ENCODE data around the gene ALDH18A1. TPM values are rescaled to one million over a fixed set of nuclear protein-coding genes. Genes with fewer than 3 reads are reported as not detected.

Gene ALDH18A1
- total RNA-seq, 2 donors from 2014 or later = 22.8 to 29.5 TPM

DNA sequence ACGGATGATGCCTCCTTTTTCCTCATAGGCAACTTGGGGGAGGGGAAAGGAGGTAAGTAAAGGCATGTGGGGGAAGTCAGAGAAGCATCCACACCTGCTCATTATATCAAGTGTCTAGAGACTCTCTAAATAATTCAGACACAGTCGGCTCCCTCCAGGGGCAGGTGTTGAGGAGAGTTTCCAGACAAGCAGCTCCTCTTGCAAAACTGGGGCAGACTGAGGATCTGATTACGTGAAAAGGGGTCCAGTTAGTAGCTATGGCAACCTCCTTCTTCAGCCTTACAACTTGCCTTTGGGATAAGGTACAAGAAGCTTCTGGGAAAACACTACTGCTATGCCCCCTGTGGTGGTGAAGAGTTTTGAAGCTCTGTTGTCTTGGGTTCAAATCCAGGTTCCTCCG lies 56.4 kb downstream of the ALDH18A1 start:
- DNase-seq (no peak), ATAC-seq (no peak)
- no peaks in the 10 kb centered on the region for H3K36me3 Mint-ChIP-seq (ENCODE audit: low read depth)
- peaks cover 9% of the 10 kb centered on the region for H3K27me3 Mint-ChIP-seq
- H3K4me3 Mint-ChIP-seq = no peak overlapping the region
- no peaks in the 10 kb centered on the region for H3K4me1 Mint-ChIP-seq
- H3K27ac Mint-ChIP-seq = no peak overlapping the region
- H3K9me3 ChIP-seq (ENCODE audit: control insufficient read depth, low read length, poor library complexity, severe bottlenecking) = no peaks in the 10 kb centered on the region

DNA sequence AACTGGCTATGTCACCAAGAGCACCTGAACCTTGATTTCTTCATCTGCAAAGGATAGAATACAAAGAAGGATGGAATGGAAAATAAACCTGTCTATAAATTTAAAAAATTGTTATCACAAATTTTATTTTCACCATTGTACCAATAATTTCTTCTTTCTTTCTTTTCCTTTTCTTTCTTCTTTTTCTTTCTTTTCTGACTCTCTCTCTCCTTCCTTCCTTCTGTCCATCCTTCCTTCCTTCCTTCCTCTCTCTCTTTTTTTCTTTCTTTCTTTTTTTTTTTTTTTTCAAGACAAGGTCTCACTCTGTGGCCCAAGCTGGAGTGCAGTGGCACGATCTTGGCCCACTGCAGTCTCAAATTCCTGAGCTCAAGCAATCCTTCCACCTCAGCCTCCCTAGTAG lies 58.7 kb downstream of the ALDH18A1 start:
- H3K4me1 Mint-ChIP-seq = no peaks in the 10 kb centered on the region
- no peak for ATAC-seq
- DNase-seq = no peak
- no peak overlapping the region for H3K4me3 Mint-ChIP-seq
- H3K27me3 Mint-ChIP-seq = peaks cover 16% of the 10 kb centered on the region
- H3K36me3 Mint-ChIP-seq (ENCODE audit: low read depth) = peaks cover 2% of the 10 kb centered on the region
- H3K9me3 ChIP-seq (ENCODE audit: control insufficient read depth, low read length, poor library complexity, severe bottlenecking) = no peaks in the 10 kb centered on the region
- no peak overlapping the region for H3K27ac Mint-ChIP-seq

DNA sequence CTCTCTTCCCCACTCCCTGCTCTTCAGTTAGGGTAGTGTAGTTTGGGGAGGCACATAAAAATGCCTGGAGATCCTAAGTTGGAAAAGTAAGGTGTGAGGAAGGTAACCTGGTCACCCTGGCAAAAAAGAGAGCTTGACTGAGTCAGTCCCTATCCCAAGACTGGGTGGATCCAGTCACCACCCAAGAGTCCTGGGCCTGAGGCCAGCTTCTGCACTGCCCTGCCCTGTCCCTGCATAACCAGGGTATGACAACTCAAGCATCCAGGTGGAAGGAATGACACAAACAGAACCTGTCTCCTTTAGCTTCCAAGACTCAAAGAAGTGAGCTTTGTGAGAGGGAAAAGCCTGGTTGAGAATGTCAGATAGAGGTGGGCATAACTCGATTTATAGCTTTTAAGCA lies 68.5 kb downstream of the ALDH18A1 start:
- H3K36me3 Mint-ChIP-seq (ENCODE audit: low read depth) = no peaks in the 10 kb centered on the region
- H3K27me3 Mint-ChIP-seq = peaks cover 6% of the 10 kb centered on the region
- ATAC-seq (no peak), DNase-seq (no peak)
- H3K4me3 Mint-ChIP-seq = no peak overlapping the region
- H3K9me3 ChIP-seq (ENCODE audit: control insufficient read depth, low read length, poor library complexity, severe bottlenecking) = no peaks in the 10 kb centered on the region
- no peak overlapping the region for H3K27ac Mint-ChIP-seq
- no peaks in the 10 kb centered on the region for H3K4me1 Mint-ChIP-seq

DNA sequence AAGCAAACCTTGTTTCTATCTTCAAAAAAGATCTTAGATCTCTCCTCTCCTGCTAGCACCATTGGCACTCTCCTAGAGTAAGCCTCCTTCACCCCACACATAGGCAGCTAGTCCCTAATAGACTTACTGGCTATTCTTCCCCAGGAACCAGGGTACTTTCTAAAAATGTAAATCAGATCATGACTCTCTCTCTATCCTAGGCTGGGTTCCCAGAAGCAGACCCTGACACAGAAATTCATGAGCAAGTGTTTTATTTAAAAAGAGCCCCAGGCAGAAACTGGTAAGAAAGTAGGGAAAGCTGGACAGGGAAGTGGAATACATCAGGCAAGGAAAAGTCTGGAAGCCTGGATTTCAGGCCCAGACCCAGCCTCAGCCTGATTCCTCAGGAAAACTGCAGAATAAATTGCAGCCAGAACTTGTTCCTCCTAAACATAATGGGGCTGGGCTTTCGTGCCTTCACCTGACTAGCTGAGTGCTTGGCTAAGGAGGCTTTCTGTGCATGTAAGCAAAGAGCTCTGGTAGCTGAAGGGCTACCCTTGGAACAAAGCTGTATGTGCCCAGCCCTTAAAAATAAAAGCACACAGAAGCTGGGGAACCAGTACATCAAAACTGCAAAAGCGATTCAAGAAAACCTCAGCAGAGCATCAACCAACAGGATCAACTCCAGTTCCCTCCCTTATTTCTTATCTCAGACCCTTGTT lies 76.5 kb downstream of the ALDH18A1 start:
- no peak for ATAC-seq
- no peak overlapping the region for H3K27ac Mint-ChIP-seq
- H3K4me1 Mint-ChIP-seq = peaks cover 4% of the 10 kb centered on the region
- H3K4me3 Mint-ChIP-seq = no peak overlapping the region
- H3K36me3 Mint-ChIP-seq (ENCODE audit: low read depth) = no peaks in the 10 kb centered on the region
- DNase-seq = no peak
- no peaks in the 10 kb centered on the region for H3K9me3 ChIP-seq (ENCODE audit: control insufficient read depth, low read length, poor library complexity, severe bottlenecking)
- peaks cover 50% of the 10 kb centered on the region for H3K27me3 Mint-ChIP-seq

DNA sequence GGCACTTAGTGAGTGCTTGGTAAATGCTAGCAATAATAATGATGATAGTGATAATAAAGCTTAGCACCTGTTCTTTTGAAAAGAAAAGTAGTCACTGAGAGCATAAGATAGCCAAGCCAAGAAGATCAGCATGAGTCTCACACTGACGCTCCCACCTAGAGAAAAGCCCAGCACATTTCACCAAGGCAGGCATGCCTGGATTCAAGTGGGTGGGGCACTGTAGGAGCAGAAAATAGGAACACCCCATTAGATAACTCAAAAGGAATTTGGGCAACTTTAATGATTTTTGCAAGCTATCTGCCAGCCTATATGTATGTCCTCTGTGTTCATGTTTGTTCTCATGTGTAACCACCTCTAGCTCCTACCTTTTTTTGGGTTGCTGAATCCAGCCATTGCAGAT lies 77.2 kb downstream of the ALDH18A1 start:
- DNase-seq (no peak), ATAC-seq (no peak)
- H3K4me1 Mint-ChIP-seq = peaks cover 4% of the 10 kb centered on the region

DNA sequence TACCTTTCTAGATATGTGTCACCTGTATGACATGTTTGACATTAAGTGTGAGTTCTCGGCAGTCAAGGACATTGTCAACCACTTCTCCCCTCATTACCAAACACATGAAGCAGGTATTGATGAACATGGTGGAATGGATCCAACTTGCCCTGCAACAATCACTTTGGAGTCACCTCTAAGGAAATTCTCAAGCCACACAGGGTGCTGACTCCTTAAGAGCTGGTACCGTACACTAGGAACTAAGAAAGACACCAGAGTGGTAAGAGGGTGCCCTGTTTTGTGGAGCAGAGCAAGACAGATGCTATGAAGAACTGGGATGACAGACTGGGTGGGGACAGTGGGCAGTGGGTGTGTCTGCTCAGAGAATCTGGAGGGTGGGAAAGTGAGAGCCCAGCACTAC lies 77.9 kb downstream of the ALDH18A1 start:
- DNase-seq = no peak
- Mint-ChIP-seq H3K36me3 (ENCODE audit: low read depth) (peaks cover 2% of the 10 kb centered on the region), H3K27me3 (peaks cover 63% of the 10 kb centered on the region), H3K27ac (no peak overlapping the region), H3K4me3 (no peak overlapping the region), H3K4me1 (peaks cover 4% of the 10 kb centered on the region)
- ATAC-seq = no peak
- H3K9me3 ChIP-seq (ENCODE audit: control insufficient read depth, low read length, poor library complexity, severe bottlenecking) = no peaks in the 10 kb centered on the region

More for the DNA sequence above, 77.2 kb downstream of the ALDH18A1 start:
- Mint-ChIP-seq H3K4me3 (no peak overlapping the region), H3K27me3 (peaks cover 57% of the 10 kb centered on the region), H3K36me3 (ENCODE audit: low read depth) (no peaks in the 10 kb centered on the region), H3K27ac (no peak overlapping the region)
- no peaks in the 10 kb centered on the region for H3K9me3 ChIP-seq (ENCODE audit: control insufficient read depth, low read length, poor library complexity, severe bottlenecking)

DNA sequence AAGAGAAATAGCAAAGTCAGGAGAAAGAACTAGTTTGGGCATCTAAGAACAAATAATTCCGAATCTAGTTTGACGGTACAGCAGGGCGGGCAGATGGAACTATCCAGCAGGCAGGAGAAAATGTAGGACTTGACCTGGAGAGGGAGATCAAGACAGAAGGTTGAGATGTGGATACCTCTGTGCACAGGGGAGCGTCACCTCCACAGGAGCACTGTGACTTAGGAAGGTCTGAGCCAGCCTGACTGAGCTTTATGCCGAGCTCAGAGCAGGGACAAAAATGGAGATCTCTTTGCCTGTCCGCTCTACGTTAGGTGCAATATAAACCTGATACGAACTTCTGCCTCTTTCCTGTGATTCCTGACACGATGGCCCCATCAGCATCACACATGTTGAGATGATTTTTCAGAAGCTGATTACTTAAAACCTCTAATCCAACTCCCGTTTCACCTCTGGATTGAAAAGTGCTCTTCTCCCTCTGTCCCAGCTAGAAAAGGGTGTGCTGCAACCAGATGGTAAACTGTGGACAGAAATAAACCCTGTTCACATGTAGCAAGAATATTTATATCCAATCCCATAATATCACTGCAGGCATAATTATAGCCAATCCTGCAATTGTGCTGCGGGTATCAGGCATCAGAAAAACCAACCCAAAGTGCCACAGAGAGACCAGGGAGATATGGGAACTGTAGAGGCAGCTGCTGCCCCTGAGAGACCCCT lies 81.7 kb downstream of the ALDH18A1 start:
- ATAC-seq = no peak
- no peaks in the 10 kb centered on the region for H3K9me3 ChIP-seq (ENCODE audit: control insufficient read depth, low read length, poor library complexity, severe bottlenecking)
- DNase-seq = no peak
- H3K27me3 Mint-ChIP-seq = peaks cover 52% of the 10 kb centered on the region
- H3K36me3 Mint-ChIP-seq (ENCODE audit: low read depth) = peaks cover 3% of the 10 kb centered on the region
- no peak overlapping the region for H3K27ac Mint-ChIP-seq
- H3K4me3 Mint-ChIP-seq = no peak overlapping the region
- H3K4me1 Mint-ChIP-seq = no peaks in the 10 kb centered on the region

DNA sequence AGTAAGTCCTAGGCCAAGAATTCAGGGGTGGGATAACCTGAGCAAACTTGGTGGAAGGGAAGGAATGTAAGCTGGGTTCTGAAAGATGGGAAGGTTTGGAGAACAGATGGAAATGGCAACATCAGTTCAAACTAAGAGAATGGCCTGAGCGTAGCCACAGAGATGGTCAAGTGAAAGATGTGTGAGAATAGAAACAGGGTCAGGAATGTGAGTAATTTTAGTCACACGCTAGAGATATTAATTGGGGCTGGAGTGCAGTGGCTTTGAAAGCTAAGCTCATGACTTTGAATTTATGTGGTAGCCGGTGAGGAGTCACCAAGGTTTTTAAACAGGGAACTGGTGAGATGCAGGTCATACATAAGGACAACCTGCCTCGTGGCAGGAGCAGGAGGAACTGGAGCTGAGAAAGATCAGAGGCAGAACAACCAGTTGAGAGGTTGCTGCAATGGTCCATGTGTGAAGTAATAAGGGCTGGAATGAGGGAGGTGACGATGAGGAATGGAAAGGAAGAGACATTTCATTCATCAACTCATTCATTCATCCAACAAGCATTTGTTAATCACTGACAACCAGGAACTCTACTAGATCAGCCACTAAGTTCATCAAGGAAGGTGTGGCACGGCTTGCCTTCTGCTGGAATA lies 82.4 kb downstream of the ALDH18A1 start:
- Mint-ChIP-seq H3K27ac (no peak overlapping the region), H3K4me3 (no peak overlapping the region), H3K36me3 (ENCODE audit: low read depth) (peaks cover 3% of the 10 kb centered on the region), H3K27me3 (peaks cover 45% of the 10 kb centered on the region), H3K4me1 (no peaks in the 10 kb centered on the region)
- no peaks in the 10 kb centered on the region for H3K9me3 ChIP-seq (ENCODE audit: control insufficient read depth, low read length, poor library complexity, severe bottlenecking)
- no peak for DNase-seq
- no peak for ATAC-seq

DNA sequence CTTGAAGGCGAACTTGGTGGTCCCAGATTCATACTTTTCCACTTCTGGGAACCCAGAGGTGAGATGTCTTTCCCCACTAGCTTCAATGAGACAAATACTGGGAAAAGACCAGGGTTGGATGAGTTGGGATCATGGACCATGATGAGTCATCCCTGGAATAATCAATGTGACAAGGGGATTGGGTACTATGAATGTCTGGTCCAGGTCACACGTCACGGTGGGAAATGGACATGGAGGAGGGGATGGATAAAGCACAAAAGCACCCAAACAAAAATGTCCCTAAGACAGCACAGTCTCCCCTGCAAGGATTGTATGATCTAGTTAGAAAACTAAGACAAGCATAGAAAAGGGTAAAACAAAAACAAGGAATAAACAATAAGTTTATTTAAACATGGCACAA lies 83.0 kb downstream of the ALDH18A1 start:
- H3K36me3 Mint-ChIP-seq (ENCODE audit: low read depth) = peaks cover 3% of the 10 kb centered on the region
- ATAC-seq (no peak), DNase-seq (no peak)
- H3K27ac Mint-ChIP-seq = no peak overlapping the region
- H3K4me3 Mint-ChIP-seq = no peak overlapping the region
- H3K4me1 Mint-ChIP-seq = no peaks in the 10 kb centered on the region
- H3K9me3 ChIP-seq (ENCODE audit: control insufficient read depth, low read length, poor library complexity, severe bottlenecking) = no peaks in the 10 kb centered on the region
- peaks cover 39% of the 10 kb centered on the region for H3K27me3 Mint-ChIP-seq

DNA sequence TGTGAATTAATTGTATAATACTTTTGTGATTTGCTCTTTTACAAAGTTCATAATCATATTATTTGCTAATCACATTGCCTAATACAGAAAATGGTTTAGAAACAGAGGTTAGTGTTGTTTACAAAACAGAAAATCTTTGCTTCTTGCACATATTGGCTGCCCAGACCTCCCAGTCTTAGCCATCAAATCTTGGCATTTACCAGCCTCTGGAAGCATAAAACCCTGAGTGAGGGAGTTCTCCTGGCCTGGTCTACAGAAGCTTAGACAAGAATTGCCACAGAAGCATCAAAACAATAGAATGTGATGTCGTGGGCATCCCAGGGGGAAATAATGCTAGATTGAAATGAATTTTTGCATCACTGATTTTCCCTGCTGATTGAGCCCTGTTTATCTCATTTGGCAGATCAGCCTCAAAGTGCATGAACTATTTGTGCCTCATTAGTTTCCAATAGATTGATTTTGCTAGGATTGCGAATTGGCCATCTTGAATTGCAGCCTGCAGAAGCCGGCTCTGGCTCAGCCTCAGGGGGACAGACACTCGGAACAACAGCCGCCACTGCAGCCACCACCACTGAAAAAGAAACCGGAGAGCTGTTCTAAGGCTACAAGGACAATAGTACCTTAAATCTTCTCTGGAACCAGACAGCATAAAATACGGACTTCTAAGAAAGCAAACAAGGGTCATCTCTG lies 84.2 kb downstream of the ALDH18A1 start:
- H3K4me3 Mint-ChIP-seq = no peak overlapping the region
- H3K4me1 Mint-ChIP-seq = no peaks in the 10 kb centered on the region
- H3K27me3 Mint-ChIP-seq = peaks cover 31% of the 10 kb centered on the region
- no peak overlapping the region for H3K27ac Mint-ChIP-seq
- peaks cover 3% of the 10 kb centered on the region for H3K36me3 Mint-ChIP-seq (ENCODE audit: low read depth)
- ATAC-seq (no peak), DNase-seq (no peak)
- no peaks in the 10 kb centered on the region for H3K9me3 ChIP-seq (ENCODE audit: control insufficient read depth, low read length, poor library complexity, severe bottlenecking)

DNA sequence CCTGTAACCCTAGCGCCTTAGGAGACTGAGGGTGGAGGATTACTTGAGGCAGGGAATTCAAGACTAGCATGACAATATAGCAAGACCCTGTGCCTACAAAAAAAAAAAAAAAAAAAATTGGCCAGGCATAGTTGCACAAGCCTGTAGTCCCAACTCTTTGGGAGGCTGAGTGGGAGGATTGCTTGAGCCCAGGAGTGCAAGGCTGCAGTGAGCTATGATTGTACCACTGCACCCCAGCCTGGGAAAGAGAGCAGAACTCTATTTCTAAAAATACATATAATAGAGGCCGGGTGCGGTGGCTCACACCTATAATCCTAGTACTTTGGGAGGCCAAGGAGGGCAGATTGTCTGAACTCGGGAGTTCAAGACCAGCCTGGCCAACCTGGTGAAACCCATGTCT lies 85.1 kb downstream of the ALDH18A1 start:
- Mint-ChIP-seq H3K27me3 (peaks cover 31% of the 10 kb centered on the region), H3K4me1 (no peaks in the 10 kb centered on the region), H3K4me3 (no peak overlapping the region), H3K36me3 (ENCODE audit: low read depth) (peaks cover 3% of the 10 kb centered on the region), H3K27ac (no peak overlapping the region)
- DNase-seq (no peak), ATAC-seq (no peak)
- no peaks in the 10 kb centered on the region for H3K9me3 ChIP-seq (ENCODE audit: control insufficient read depth, low read length, poor library complexity, severe bottlenecking)

DNA sequence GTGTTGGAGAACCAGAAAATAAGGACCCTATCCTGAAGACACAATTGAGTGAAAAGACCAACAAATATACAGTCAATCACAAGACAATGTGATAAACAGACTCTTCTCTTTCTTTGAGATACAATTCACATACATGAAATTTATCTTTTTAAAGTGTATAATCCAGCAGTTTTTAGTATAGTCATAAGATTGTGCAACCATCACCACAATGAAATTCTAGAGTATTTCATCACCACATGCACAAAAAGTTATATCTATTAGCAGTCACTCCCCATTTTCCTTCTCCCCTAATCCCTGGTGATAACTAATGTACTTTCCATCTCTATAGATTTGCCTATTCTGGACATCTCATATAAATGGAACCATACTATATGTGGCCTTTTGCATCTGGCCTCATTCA lies 87.1 kb downstream of the ALDH18A1 start:
- H3K9me3 ChIP-seq (ENCODE audit: control insufficient read depth, low read length, poor library complexity, severe bottlenecking) = no peaks in the 10 kb centered on the region
- H3K4me1 Mint-ChIP-seq = peaks cover 4% of the 10 kb centered on the region
- no peak overlapping the region for H3K27ac Mint-ChIP-seq
- no peak for ATAC-seq
- peaks cover 5% of the 10 kb centered on the region for H3K36me3 Mint-ChIP-seq (ENCODE audit: low read depth)
- no peak for DNase-seq
- no peak overlapping the region for H3K4me3 Mint-ChIP-seq
- H3K27me3 Mint-ChIP-seq = peaks cover 28% of the 10 kb centered on the region

DNA sequence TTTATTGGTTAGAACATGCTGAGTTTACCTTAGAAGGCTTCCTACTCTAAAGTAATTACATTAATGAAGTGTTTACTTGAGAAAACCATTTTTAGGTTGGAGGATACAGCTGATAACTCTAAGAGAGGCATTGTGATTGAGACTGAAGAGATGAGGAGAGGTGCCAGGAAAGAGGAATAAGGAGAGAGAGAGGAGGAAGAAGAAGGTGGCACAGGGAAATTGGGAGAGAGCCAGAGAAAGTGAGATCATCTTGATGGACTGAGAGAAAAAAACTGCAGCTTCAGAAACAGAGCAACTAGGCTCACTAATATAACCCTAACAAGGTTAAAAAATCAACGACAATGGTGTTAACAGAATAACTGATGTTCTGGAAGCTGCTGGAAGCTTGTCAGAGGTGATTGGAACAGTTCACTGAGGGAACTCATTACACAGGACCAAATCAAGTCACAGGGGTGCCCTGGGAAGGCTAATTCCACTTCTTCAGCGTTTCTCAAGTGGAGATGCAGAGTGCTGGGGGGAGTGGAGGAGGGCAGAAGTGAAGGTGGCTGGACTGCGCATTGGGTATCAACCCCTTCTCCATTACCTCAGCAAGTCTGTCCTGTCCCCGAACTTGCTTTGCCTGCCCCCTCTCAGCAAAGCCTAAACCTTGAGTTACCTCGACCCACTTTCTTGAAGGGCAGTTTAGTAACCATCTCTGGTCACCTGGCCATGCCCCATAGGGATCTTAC lies 88.4 kb downstream of the ALDH18A1 start:
- H3K4me3 Mint-ChIP-seq = no peak overlapping the region
- peaks cover 2% of the 10 kb centered on the region for H3K36me3 Mint-ChIP-seq (ENCODE audit: low read depth)
- H3K27ac Mint-ChIP-seq = peak overlapping the region; percentile 6
- no peak for DNase-seq
- ATAC-seq = no peak
- peaks cover 7% of the 10 kb centered on the region for H3K4me1 Mint-ChIP-seq
- H3K27me3 Mint-ChIP-seq = peaks cover 16% of the 10 kb centered on the region
- H3K9me3 ChIP-seq (ENCODE audit: control insufficient read depth, low read length, poor library complexity, severe bottlenecking) = no peaks in the 10 kb centered on the region
